Neural cell (in vitro differentiated cells): Measurements from ENCODE around the gene SSR4. TPM values are rescaled to one million over a fixed set of nuclear protein-coding genes. Genes with fewer than 3 reads are reported as not detected.

Source experiments
- H2AFZ ChIP-seq: fragments of 200-600, 300-800 bp; sonication (generic), shearing (Covaris generic); 2 replicates; pipeline ENCODE4 v1.6.0; 2014; ENCODE audit warnings: low read depth, mild to moderate bottlenecking, antibody characterized with exemption, low read length, moderate library complexity
- H3F3A ChIP-seq: fragments of 200-600 bp; shearing (Covaris generic); 2 replicates; pipeline ENCODE4 v1.6.1; 2016; ENCODE audit warnings: mild to moderate bottlenecking, moderate library complexity, mixed read lengths, antibody characterized with exemption, low read length; ENCODE audit not compliant: insufficient read depth, poor library complexity, severe bottlenecking
- H3K27ac ChIP-seq: fragments of 200-600, 300-800 bp; sonication (generic), shearing (Covaris generic); 2 replicates; pipeline ENCODE4 v1.5.1; 2014; ENCODE audit warnings: mild to moderate bottlenecking, low read length, moderate library complexity
- H3K27me3 ChIP-seq: fragments of 300-800, 200-600 bp; sonication (generic), shearing (Covaris generic); 2 replicates; pipeline ENCODE4 v1.6.0; 2014; ENCODE audit warnings: mild to moderate bottlenecking, low read depth, low read length, moderate library complexity; ENCODE audit not compliant: insufficient read depth
- H3K36me3 ChIP-seq: fragments of 300-800, 200-600 bp; sonication (generic), shearing (Covaris generic); 2 replicates; pipeline ENCODE4 v1.5.1; 2014; ENCODE audit warnings: mild to moderate bottlenecking, antibody characterized with exemption, low read length, moderate library complexity; ENCODE audit not compliant: insufficient read depth
- H3K4me2 ChIP-seq: fragments of 300-800, 200-600 bp; sonication (generic), shearing (Covaris generic); 2 replicates; pipeline ENCODE4 v1.6.0; 2014; ENCODE audit warnings: mild to moderate bottlenecking, low read length
- H3K4me3 ChIP-seq: fragments of 300-800, 200-600 bp; sonication (generic), shearing (Covaris generic); 2 replicates; pipeline ENCODE4 v1.5.1; 2014; ENCODE audit warnings: mild to moderate bottlenecking, low read length, moderate library complexity
- H3K79me2 ChIP-seq: fragments of 200-600 bp; shearing (Covaris generic); replicated peaks from 2 replicates; pipeline ENCODE4 v1.6.0; 2014; ENCODE audit warnings: mild to moderate bottlenecking, low read length, moderate library complexity; ENCODE audit not compliant: insufficient read depth
- H3K9ac ChIP-seq: fragments of 300-800, 200-600 bp; sonication (generic), shearing (Covaris generic); 2 replicates; pipeline ENCODE4 v1.6.1; 2016; ENCODE audit warnings: mild to moderate bottlenecking, low read length, mixed read lengths
- H3K9me2 ChIP-seq: fragments of 200-600 bp; shearing (Covaris generic); 2 replicates; pipeline ENCODE4 v1.6.1; 2016; ENCODE audit warnings: mild to moderate bottlenecking, low read length, mixed read lengths; ENCODE audit not compliant: insufficient read depth
- H3K9me3 ChIP-seq: fragments of 200-600, 300-800 bp; sonication (generic), shearing (Covaris generic); 2 replicates; pipeline ENCODE4 v1.6.1; 2016; ENCODE audit warnings: mild to moderate bottlenecking, mixed run types, low read length, moderate library complexity, mixed read lengths
- H4K20me1 ChIP-seq: fragments of 200-600 bp; shearing (Covaris generic); 2 replicates; pipeline ENCODE4 v1.6.1; 2016; ENCODE audit warnings: mild to moderate bottlenecking, mixed run types; ENCODE audit not compliant: insufficient read depth
- EP300 ChIP-seq: fragments of 450-650 bp; conservative IDR thresholded peaks from 2 replicates; pipeline ENCODE4 v1.6.1; 2014; ENCODE audit warnings: antibody characterized with exemption, mild to moderate bottlenecking, moderate library complexity; ENCODE audit not compliant: poor library complexity, severe bottlenecking
- EZH2 ChIP-seq: fragments of 200-600, 300-800 bp; shearing (Covaris generic), sonication (generic); IDR thresholded peaks from 2 replicates; pipeline ENCODE4 v1.6.1; 2014; ENCODE audit warnings: antibody characterized with exemption, low read length, borderline replicate concordance, mild to moderate bottlenecking; ENCODE audit not compliant: insufficient read depth, poor library complexity, severe bottlenecking
- MXI1 ChIP-seq: fragments of 450-650 bp; conservative IDR thresholded peaks from 2 replicates; pipeline ENCODE4 v1.6.1; 2014; ENCODE audit warnings: antibody characterized with exemption, mild to moderate bottlenecking; ENCODE audit not compliant: poor library complexity, severe bottlenecking
- POLR2AphosphoS5 ChIP-seq: IDR thresholded peaks from 2 replicates; pipeline ENCODE4 v1.6.1; 2012
- RAD21 ChIP-seq: fragments of 450-650 bp; conservative IDR thresholded peaks from 2 replicates; pipeline ENCODE4 v1.6.1; 2014; ENCODE audit warnings: antibody characterized with exemption, mild to moderate bottlenecking, moderate library complexity
- SMC3 ChIP-seq: fragments of 450-650 bp; conservative IDR thresholded peaks from 2 replicates; pipeline ENCODE4 v1.6.1; 2014; ENCODE audit warnings: antibody characterized with exemption, mild to moderate bottlenecking, moderate library complexity; ENCODE audit not compliant: poor library complexity
- TAF1 ChIP-seq: IDR thresholded peaks from 2 replicates; pipeline ENCODE4 v1.6.1; 2012; ENCODE audit warnings: low read depth
- polyA plus RNA-seq: library from polyadenylated mRNA; depleted of rRNA; stranded (reverse); fragments of >200 nt; gene quantifications from 2 replicates; pipeline ENCODE4 v1.2.3, GENCODE V29; 2014
- TF ChIP-seq, protein P1 (sequence below): fragments of 450-650 bp; IDR thresholded peaks from 2 replicates; pipeline ENCODE4 v1.5.1; 2014; ENCODE audit warnings: antibody characterized with exemption, mild to moderate bottlenecking, moderate library complexity; ENCODE audit not compliant: poor library complexity, severe bottlenecking
- TF ChIP-seq, protein P2 (sequence below): IDR thresholded peaks from 2 replicates; pipeline ENCODE4 v1.6.1; 2012; ENCODE audit warnings: borderline replicate concordance

The SSR4 gene
- polyA plus RNA-seq, 1 donor from 2014 or later, result 186 TPM

DNA sequence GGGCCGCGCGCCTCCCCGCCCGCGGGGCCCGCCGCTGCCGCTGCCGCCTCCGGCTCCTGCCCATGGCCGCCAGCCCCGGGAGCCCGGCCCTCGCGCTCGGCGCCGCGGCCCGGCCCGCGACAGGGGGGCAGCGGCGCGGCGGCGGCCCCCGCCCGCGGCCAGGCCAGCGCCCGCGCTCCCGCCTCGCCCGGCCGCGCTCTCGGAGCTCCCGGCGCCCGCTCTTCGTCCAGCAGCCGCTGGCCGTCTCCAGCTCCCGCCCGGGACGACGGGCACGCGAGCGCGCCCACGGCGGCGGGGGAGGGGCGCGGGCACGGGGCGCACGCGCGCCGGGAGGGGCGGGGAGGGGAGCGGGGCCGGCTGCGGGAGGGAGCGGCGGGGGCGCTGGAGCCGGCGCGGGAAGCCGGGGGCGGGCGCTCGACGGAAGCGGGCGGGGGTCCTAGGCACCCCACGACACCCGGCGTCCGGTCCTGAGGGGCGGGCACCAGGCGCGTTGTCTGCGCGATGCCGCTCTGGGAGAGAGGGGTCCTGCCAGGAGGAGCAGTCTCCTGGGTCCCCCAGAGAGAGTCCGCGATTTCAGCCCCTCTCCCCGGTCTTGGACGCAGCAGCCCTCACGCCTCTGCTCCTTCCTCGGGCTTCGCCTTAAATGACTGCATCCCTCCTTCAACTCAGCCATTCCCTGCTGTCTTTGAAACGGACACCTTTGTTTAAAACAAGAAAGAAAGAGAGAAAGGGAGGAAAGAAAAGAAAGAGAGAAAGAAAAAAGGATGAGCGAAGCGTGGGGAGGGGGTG, 36.4 kb downstream of the SSR4 start:
- Histone ChIP-seq H3K9me2 (no peaks in the 10 kb centered on the region), H3K9me3 (no peaks in the 10 kb centered on the region), H3K4me3 (peak overlapping the region; percentile 65), H3K27me3 (no peaks in the 10 kb centered on the region), H3K79me2 (peaks cover 26% of the 10 kb centered on the region), H3F3A (no peaks in the 10 kb centered on the region), H4K20me1 (no peaks in the 10 kb centered on the region), H3K36me3 (no peaks in the 10 kb centered on the region), H3K4me2 (peak overlapping the region; percentile 39), H3K9ac (peak overlapping the region; percentile 91), H3K27ac (peak overlapping the region; percentile 94), H2AFZ (no peak overlapping the region)
- peak; percentile 47 for TF ChIP-seq POLR2AphosphoS5
- no peak for TF ChIP-seq EP300

DNA sequence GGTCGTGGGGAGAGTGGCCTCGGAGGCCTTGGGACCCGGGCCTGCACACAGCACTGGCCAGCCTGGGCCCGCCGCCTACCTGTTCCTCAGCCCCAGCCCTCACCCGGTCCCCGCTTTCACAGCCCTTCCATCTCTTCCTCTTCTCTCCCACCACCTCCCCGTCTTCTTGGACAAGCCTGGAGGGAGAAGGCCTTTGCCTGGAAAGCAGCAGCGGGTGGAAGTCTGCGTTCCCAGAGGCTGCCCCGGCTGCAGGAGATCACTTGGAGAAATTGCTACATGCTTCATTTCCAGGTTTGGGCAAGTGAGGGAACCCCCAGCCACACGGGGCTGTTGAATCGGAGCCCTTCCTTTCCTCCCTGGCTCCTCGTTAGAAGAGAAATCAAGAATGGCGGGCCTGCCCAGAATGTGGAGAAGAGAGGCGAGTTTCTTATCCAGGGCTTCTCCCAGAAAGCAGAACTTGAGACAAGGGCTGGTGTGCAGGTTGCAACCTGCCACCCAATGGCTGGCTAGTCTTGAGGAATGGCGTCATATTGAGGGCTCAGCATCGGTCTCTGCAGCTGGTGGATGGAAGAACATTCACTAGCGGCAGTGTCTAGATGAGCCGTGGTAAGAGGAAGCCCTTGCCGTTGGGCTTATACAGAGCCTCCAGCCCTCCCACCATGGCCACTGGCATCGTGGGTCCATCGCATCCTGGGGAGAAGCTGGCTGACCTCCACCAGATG, 37.1 kb downstream of the SSR4 start:
- Histone ChIP-seq H3K4me2 (peak overlapping the region; percentile 39), H3K9me2 (no peaks in the 10 kb centered on the region), H2AFZ (no peak overlapping the region), H3K27ac (peak overlapping the region; percentile 94), H3K9me3 (no peaks in the 10 kb centered on the region), H4K20me1 (no peaks in the 10 kb centered on the region), H3F3A (no peaks in the 10 kb centered on the region), H3K36me3 (no peaks in the 10 kb centered on the region), H3K9ac (peak overlapping the region; percentile 86), H3K4me3 (peak overlapping the region; percentile 65), H3K79me2 (peaks cover 23% of the 10 kb centered on the region), H3K27me3 (no peaks in the 10 kb centered on the region)
- TF ChIP-seq MXI1, result no peak
- no peak for TF ChIP-seq EP300
- TF ChIP-seq SMC3, result no peak
- no peak for TF ChIP-seq TAF1
- no peak for TF ChIP-seq EZH2
- TF ChIP-seq RAD21, result no peak
- TF ChIP-seq POLR2AphosphoS5, result no peak
- TF ChIP-seq, protein P1, sequence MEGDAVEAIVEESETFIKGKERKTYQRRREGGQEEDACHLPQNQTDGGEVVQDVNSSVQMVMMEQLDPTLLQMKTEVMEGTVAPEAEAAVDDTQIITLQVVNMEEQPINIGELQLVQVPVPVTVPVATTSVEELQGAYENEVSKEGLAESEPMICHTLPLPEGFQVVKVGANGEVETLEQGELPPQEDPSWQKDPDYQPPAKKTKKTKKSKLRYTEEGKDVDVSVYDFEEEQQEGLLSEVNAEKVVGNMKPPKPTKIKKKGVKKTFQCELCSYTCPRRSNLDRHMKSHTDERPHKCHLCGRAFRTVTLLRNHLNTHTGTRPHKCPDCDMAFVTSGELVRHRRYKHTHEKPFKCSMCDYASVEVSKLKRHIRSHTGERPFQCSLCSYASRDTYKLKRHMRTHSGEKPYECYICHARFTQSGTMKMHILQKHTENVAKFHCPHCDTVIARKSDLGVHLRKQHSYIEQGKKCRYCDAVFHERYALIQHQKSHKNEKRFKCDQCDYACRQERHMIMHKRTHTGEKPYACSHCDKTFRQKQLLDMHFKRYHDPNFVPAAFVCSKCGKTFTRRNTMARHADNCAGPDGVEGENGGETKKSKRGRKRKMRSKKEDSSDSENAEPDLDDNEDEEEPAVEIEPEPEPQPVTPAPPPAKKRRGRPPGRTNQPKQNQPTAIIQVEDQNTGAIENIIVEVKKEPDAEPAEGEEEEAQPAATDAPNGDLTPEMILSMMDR, result no peak
- TF ChIP-seq, protein P2, sequence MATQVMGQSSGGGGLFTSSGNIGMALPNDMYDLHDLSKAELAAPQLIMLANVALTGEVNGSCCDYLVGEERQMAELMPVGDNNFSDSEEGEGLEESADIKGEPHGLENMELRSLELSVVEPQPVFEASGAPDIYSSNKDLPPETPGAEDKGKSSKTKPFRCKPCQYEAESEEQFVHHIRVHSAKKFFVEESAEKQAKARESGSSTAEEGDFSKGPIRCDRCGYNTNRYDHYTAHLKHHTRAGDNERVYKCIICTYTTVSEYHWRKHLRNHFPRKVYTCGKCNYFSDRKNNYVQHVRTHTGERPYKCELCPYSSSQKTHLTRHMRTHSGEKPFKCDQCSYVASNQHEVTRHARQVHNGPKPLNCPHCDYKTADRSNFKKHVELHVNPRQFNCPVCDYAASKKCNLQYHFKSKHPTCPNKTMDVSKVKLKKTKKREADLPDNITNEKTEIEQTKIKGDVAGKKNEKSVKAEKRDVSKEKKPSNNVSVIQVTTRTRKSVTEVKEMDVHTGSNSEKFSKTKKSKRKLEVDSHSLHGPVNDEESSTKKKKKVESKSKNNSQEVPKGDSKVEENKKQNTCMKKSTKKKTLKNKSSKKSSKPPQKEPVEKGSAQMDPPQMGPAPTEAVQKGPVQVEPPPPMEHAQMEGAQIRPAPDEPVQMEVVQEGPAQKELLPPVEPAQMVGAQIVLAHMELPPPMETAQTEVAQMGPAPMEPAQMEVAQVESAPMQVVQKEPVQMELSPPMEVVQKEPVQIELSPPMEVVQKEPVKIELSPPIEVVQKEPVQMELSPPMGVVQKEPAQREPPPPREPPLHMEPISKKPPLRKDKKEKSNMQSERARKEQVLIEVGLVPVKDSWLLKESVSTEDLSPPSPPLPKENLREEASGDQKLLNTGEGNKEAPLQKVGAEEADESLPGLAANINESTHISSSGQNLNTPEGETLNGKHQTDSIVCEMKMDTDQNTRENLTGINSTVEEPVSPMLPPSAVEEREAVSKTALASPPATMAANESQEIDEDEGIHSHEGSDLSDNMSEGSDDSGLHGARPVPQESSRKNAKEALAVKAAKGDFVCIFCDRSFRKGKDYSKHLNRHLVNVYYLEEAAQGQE, result no peak
